Fibroblast of lung (primary cell): ENCODE data around the gene DSCAML1. TPM values are rescaled to one million over a fixed set of nuclear protein-coding genes. Genes with fewer than 3 reads are reported as not detected.

Experiments
- DNase-seq, 2 donors: peaks; one replicate each; pipeline versions ENCODE4 v3.0.0 to v3.0.0-alpha.2; 2010; ENCODE audit warnings: low read depth in 2 of 2
- H2AFZ ChIP-seq: 2 replicates; pipeline ENCODE4 v1.5.1; 2012; ENCODE audit warnings: low read length, control low read depth, inconsistent platforms
- H3K27ac ChIP-seq: 2 replicates; pipeline ENCODE4 v1.5.1; 2011; ENCODE audit warnings: low read length, control low read depth; ENCODE audit not compliant: insufficient read depth
- H3K27me3 ChIP-seq: 2 replicates; pipeline ENCODE4 v1.5.1; 2011; ENCODE audit warnings: mild to moderate bottlenecking, low read length; ENCODE audit not compliant: control insufficient read depth, insufficient read depth
- H3K36me3 ChIP-seq: 2 replicates; pipeline ENCODE4 v1.5.1; 2011; ENCODE audit warnings: low read length; ENCODE audit not compliant: control insufficient read depth, insufficient read depth
- H3K4me1 ChIP-seq: 2 replicates; pipeline ENCODE4 v1.5.1; 2011; ENCODE audit warnings: low read length; ENCODE audit not compliant: control insufficient read depth, insufficient read depth; ENCODE audit errors: extremely low read depth
- H3K4me2 ChIP-seq: 2 replicates; pipeline ENCODE4 v1.5.1; 2011; ENCODE audit warnings: low read length, control low read depth; ENCODE audit not compliant: insufficient read depth; ENCODE audit errors: extremely low read depth
- H3K4me3 ChIP-seq, 4 experiments: fragments of 200-600 bp in 1 of 4; sonication (generic) in 1 of 4; replicated peaks in 1 of 4; 2 replicates each; pipeline ENCODE4 v1.5.1; 2011 to 2016; ENCODE audit warnings: low read length in 4 of 4, low read depth in 3 of 4, mild to moderate bottlenecking in 3 of 4, control low read depth in 2 of 4, inconsistent platforms in 1 of 4, mixed read lengths in 1 of 4; ENCODE audit not compliant: insufficient read depth in 1 of 4; ENCODE audit errors: control extremely low read depth in 1 of 4
- H3K79me2 ChIP-seq: 2 replicates; pipeline ENCODE4 v1.5.1; 2012; ENCODE audit warnings: mild to moderate bottlenecking, low read length, inconsistent platforms; ENCODE audit not compliant: control insufficient read depth, insufficient read depth
- H3K9ac ChIP-seq: 2 replicates; pipeline ENCODE4 v1.5.1; 2011; ENCODE audit warnings: mild to moderate bottlenecking, low read length, control low read depth; ENCODE audit not compliant: insufficient read depth
- H3K9me3 ChIP-seq: 2 replicates; pipeline ENCODE4 v1.5.1; 2012; ENCODE audit warnings: low read depth, low read length; ENCODE audit not compliant: control insufficient read depth, insufficient read depth
- H4K20me1 ChIP-seq: 2 replicates; pipeline ENCODE4 v1.5.1; 2011; ENCODE audit warnings: low read length; ENCODE audit not compliant: control insufficient read depth, insufficient read depth; ENCODE audit errors: extremely low read depth
- EZH2 ChIP-seq: IDR thresholded peaks from 2 replicates; pipeline ENCODE4 v1.5.1; 2012; ENCODE audit warnings: low read length, control low read depth, mild to moderate bottlenecking; ENCODE audit errors: missing control alignments
- polyA plus RNA-seq, 2 donors: library from polyadenylated mRNA; depleted of rRNA in 1 of 2; stranded (reverse) in 1 of 2; unstranded in 1 of 2; fragments of >200 nt; gene quantifications; 2 replicates each; pipeline ENCODE4 v1.2.1, GENCODE V29; 2011 to 2012; ENCODE audit warnings: missing spikeins in 1 of 2
- total RNA-seq: library from RNA; depleted of rRNA; stranded (reverse); fragments of >200 nt; gene quantifications from 2 replicates; pipeline ENCODE4 v1.2.1, GENCODE V29; 2014
- TF ChIP-seq, protein P1 (sequence below), 2 donors: IDR thresholded peaks in 1 of 2; conservative IDR thresholded peaks in 1 of 2; 1 replicate in 1 of 2; 2 replicates in 1 of 2; pipeline ENCODE4 v1.5.1; 2011 to 2012; ENCODE audit warnings: low read length in 2 of 2, control low read depth in 1 of 2, inconsistent platforms in 1 of 2, low read depth in 1 of 2, mild to moderate bottlenecking in 1 of 2

Gene DSCAML1
- total and polyA plus RNA-seq, 2 donors (not counting 1 experiment from before 2014, with no cell fraction given), result not detected

DNA sequence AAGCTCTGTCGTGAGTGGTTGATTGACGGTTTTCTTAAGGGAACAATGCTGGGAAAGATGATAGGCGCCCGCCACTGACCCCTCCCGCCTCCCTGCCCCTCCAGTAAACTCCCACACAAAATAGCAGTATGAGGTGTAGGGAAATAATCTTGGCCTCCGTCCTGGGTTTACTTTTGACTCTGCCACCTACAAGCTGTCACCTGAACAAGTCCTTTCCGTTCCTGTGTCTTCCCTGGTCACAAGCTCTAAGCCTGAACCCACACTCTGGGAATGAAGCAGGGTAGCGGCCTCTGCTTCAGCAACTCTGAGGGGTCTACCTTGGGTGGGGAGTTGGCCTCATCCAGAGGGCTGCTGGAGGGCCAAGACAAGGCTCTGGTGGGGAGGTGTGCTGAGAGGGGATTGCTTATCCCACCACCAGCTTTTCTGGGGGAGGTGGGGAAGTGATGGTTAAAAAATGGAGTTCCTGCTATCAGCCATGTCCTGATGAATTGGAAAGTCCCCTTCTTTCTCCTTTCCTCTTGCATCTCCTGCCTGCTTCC, 381.6 kb downstream of the DSCAML1 start:
- Histone ChIP-seq H3K4me1 (no peaks in the 10 kb centered on the region), H3K4me3 (no peak overlapping the region), H3K9ac (no peak overlapping the region), H3K9me3 (no peaks in the 10 kb centered on the region), H3K27ac (no peak overlapping the region), H3K79me2 (no peaks in the 10 kb centered on the region), H3K36me3 (peaks cover 4% of the 10 kb centered on the region), H4K20me1 (no peaks in the 10 kb centered on the region), H2AFZ (no peak overlapping the region), H3K4me2 (no peak overlapping the region), H3K27me3 (no peaks in the 10 kb centered on the region)
- no peak for TF ChIP-seq EZH2
- TF ChIP-seq, protein P1, sequence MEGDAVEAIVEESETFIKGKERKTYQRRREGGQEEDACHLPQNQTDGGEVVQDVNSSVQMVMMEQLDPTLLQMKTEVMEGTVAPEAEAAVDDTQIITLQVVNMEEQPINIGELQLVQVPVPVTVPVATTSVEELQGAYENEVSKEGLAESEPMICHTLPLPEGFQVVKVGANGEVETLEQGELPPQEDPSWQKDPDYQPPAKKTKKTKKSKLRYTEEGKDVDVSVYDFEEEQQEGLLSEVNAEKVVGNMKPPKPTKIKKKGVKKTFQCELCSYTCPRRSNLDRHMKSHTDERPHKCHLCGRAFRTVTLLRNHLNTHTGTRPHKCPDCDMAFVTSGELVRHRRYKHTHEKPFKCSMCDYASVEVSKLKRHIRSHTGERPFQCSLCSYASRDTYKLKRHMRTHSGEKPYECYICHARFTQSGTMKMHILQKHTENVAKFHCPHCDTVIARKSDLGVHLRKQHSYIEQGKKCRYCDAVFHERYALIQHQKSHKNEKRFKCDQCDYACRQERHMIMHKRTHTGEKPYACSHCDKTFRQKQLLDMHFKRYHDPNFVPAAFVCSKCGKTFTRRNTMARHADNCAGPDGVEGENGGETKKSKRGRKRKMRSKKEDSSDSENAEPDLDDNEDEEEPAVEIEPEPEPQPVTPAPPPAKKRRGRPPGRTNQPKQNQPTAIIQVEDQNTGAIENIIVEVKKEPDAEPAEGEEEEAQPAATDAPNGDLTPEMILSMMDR (conservative IDR thresholded peaks at IDR 0.05 in 1 of 2, IDR thresholded peaks at IDR 0.05 in 1 of 2; ENCODE audit: low read depth in 1 of 2, low read length in 2 of 2), result no peak
- no peak for DNase-seq

DNA sequence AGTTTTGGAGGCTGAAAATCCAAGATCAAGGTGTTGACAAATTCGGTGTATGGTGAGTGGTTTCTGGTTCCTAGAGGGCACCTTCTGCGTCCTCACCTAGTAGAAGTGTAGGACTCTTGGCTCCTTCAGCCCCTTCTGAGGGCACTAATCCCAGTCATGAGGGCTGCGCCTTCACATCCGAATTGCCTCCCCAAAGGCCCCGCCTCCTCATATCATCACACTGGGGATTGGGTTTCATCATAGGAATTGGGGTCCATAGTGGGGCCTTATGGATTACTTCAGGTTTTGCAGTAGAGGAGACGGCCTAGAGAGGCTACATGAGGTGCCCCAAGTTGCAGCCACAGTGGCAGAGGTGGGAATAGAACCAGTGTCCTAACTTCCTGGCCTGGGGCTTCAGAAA, 382.3 kb downstream of the DSCAML1 start:
- Histone ChIP-seq H3K36me3 (peaks cover 4% of the 10 kb centered on the region), H2AFZ (no peak overlapping the region), H3K27me3 (no peaks in the 10 kb centered on the region), H3K9ac (no peak overlapping the region), H3K4me3 (no peak overlapping the region), H3K4me1 (no peaks in the 10 kb centered on the region), H3K79me2 (no peaks in the 10 kb centered on the region), H4K20me1 (no peaks in the 10 kb centered on the region), H3K27ac (no peak overlapping the region), H3K9me3 (no peaks in the 10 kb centered on the region), H3K4me2 (no peak overlapping the region)
- no peak for DNase-seq
- TF ChIP-seq EZH2, result no peak
- TF ChIP-seq, protein P1 (conservative IDR thresholded peaks at IDR 0.05 in 1 of 2, IDR thresholded peaks at IDR 0.05 in 1 of 2; ENCODE audit: low read depth in 1 of 2, low read length in 2 of 2), result no peak

DNA sequence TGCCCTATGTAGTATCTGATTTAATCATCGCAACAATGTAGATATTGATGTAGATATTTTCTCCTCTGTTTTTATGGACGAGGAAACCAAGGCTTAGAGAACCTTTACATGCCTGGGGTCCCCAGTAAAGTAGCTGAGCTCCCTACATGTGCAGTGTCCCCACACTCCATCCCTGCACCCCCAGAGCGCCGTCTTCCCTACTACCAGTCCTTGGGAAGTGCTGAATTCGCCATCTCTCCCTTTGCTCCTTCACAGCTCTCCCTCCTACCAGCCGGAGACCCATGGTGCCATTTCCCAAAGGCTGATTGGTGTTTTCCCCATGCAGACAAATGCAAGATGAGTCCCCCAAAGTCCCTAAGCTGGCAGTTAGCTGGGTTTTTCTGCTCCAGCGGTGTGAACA, 383.4 kb downstream of the DSCAML1 start:
- Histone ChIP-seq H3K27ac (no peak overlapping the region), H3K36me3 (peaks cover 12% of the 10 kb centered on the region), H2AFZ (no peak overlapping the region), H3K4me2 (no peak overlapping the region), H3K27me3 (no peaks in the 10 kb centered on the region), H3K9me3 (no peaks in the 10 kb centered on the region), H3K9ac (no peak overlapping the region), H3K4me3 (no peak overlapping the region), H3K79me2 (no peaks in the 10 kb centered on the region), H3K4me1 (no peaks in the 10 kb centered on the region), H4K20me1 (no peaks in the 10 kb centered on the region)
- TF ChIP-seq EZH2, result no peak
- TF ChIP-seq, protein P1 (conservative IDR thresholded peaks at IDR 0.05 in 1 of 2, IDR thresholded peaks at IDR 0.05 in 1 of 2; ENCODE audit: low read depth in 1 of 2, low read length in 2 of 2), result no peak
- DNase-seq, result no peak
